HepG2 (cell line): Measurements from ENCODE around the gene MSMP. TPM values are rescaled to one million over a fixed set of nuclear protein-coding genes. Genes with fewer than 3 reads are reported as not detected.

Source experiments
- CBFB ChIP-seq: sonication (generic); formaldehyde crosslinking; IDR thresholded peaks from 2 replicates; pipeline ENCODE4 v1.4.0; 2020; ENCODE audit warnings: missing genetic modification reagents
- CSRNP2 ChIP-seq: sonication (generic); formaldehyde crosslinking; conservative IDR thresholded peaks from 2 replicates; pipeline ENCODE4 v1.8.0; 2022; ENCODE audit warnings: low read depth, missing genetic modification reagents
- DR1 ChIP-seq: sonication (generic); formaldehyde crosslinking; IDR thresholded peaks from 2 replicates; pipeline ENCODE4 v1.8.0; 2021; ENCODE audit warnings: mild to moderate bottlenecking, missing genetic modification reagents, inconsistent platforms
- DRAP1 ChIP-seq: IDR thresholded peaks from 2 replicates; pipeline ENCODE4 v1.6.1; 2016; ENCODE audit warnings: missing genetic modification reagents, missing compliant biosample characterization
- KDM6A ChIP-seq: IDR thresholded peaks from 2 replicates; pipeline ENCODE4 v1.6.1; 2016; ENCODE audit warnings: low read depth
- REL ChIP-seq: sonication (generic); formaldehyde crosslinking; conservative IDR thresholded peaks from 2 replicates; pipeline ENCODE4 v1.8.0; 2022; ENCODE audit warnings: mild to moderate bottlenecking, missing genetic modification reagents, moderate library complexity
- RFXANK ChIP-seq: IDR thresholded peaks from 2 replicates; pipeline ENCODE4 v1.6.1; 2016
- SIN3B ChIP-seq: fragments of 150-350 bp; IDR thresholded peaks from 2 replicates; pipeline ENCODE4 v1.6.1; 2014; ENCODE audit warnings: low read length
- SMC3 ChIP-seq: IDR thresholded peaks from 2 replicates; pipeline ENCODE4 v1.6.1; 2011; ENCODE audit warnings: low read length, improper control_type of control experiment
- STAG1 ChIP-seq: sonication (generic); formaldehyde crosslinking; IDR thresholded peaks from 2 replicates; pipeline ENCODE4 v1.4.0; 2020; ENCODE audit warnings: missing genetic modification reagents
- ZNF143 ChIP-seq: sonication (generic); formaldehyde crosslinking; IDR thresholded peaks from 2 replicates; pipeline ENCODE4 v1.4.0; 2020; ENCODE audit warnings: missing genetic modification reagents
- ZNF260 ChIP-seq: sonication (generic); formaldehyde crosslinking; IDR thresholded peaks from 2 replicates; pipeline ENCODE4 v1.4.0; 2020; ENCODE audit warnings: missing genetic modification reagents, low read depth, mild to moderate bottlenecking, borderline replicate concordance
- ZNF589 ChIP-seq: sonication (generic); formaldehyde crosslinking; conservative IDR thresholded peaks from 2 replicates; pipeline ENCODE4 v1.8.0; 2022; ENCODE audit warnings: mild to moderate bottlenecking, moderate library complexity, missing genetic modification reagents
- ZNF598 ChIP-seq: sonication (generic); formaldehyde crosslinking; IDR thresholded peaks from 2 replicates; pipeline ENCODE4 v1.5.1; 2020; ENCODE audit warnings: mild to moderate bottlenecking, missing genetic modification reagents, borderline replicate concordance
- ZSCAN12 ChIP-seq: sonication (generic); formaldehyde crosslinking; IDR thresholded peaks from 2 replicates; pipeline ENCODE4 v1.9.0; 2021; ENCODE audit warnings: mild to moderate bottlenecking, missing genetic modification reagents
- polyA plus RNA-seq, 8 experiments: library from polyadenylated mRNA; depleted of rRNA in 3 of 8; stranded (reverse) in 7 of 8; unstranded in 1 of 8; fragments of >200 nt; fragmentation: Illumina TruSeq in 4 of 8; extraction: Trizol in 4 of 8; gene quantifications; 2 replicates each; pipeline versions ENCODE4 v1.2.1 to v1.2.3, GENCODE V29; 2011 to 2016; ENCODE audit warnings: low read depth in 4 of 8, missing spikeins in 1 of 8, mixed read lengths in 1 of 8; ENCODE audit not compliant: insufficient read depth in 1 of 8
- total RNA-seq, 5 experiments: library from RNA; depleted of rRNA; stranded (reverse); fragments of >200 nt; fragmentation: Illumina TruSeq; extraction: Trizol; gene quantifications; 2 replicates each; pipeline ENCODE4 v1.2.3, GENCODE V29; 2016; ENCODE audit warnings: low read depth in 1 of 5
- TF ChIP-seq, protein P1 (sequence below): IDR thresholded peaks from 2 replicates; pipeline ENCODE4 v1.6.1; 2016; ENCODE audit warnings: missing compliant biosample characterization, missing genetic modification reagents, borderline replicate concordance
- TF ChIP-seq, protein P2 (sequence below): sonication (generic); formaldehyde crosslinking; IDR thresholded peaks from 2 replicates; pipeline ENCODE4 v1.8.0; 2022; ENCODE audit warnings: mild to moderate bottlenecking, missing genetic modification reagents; ENCODE audit not compliant: insufficient replicate concordance
- TF ChIP-seq, protein P3 (sequence below): sonication (generic); formaldehyde crosslinking; conservative IDR thresholded peaks from 2 replicates; pipeline ENCODE4 v1.5.0; 2020; ENCODE audit warnings: missing genetic modification reagents
- TF ChIP-seq, protein P4 (sequence below): sonication (generic); formaldehyde crosslinking; conservative IDR thresholded peaks from 2 replicates; pipeline ENCODE4 v1.8.0; 2022; ENCODE audit warnings: mild to moderate bottlenecking, moderate library complexity, missing genetic modification reagents

The MSMP gene
- total and polyA plus RNA-seq, 2 of the 13 experiments (the other 11 are each of a cell fraction or from before 2014, with no cell fraction given): 0.24 to 0.46 TPM

- TF ChIP-seq, protein P1, sequence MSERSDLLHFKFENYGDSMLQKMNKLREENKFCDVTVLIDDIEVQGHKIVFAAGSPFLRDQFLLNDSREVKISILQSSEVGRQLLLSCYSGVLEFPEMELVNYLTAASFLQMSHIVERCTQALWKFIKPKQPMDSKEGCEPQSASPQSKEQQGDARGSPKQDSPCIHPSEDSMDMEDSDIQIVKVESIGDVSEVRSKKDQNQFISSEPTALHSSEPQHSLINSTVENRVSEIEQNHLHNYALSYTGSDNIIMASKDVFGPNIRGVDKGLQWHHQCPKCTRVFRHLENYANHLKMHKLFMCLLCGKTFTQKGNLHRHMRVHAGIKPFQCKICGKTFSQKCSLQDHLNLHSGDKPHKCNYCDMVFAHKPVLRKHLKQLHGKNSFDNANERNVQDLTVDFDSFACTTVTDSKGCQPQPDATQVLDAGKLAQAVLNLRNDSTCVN (CRISPR knock-in tag): no peak; the same call in 1 of the 2 replicates
- no peak; the same call in 1 of the 2 replicates for TF ChIP-seq ZSCAN12 (CRISPR knock-in tag)
- no peak for TF ChIP-seq CSRNP2
- TF ChIP-seq, protein P2, sequence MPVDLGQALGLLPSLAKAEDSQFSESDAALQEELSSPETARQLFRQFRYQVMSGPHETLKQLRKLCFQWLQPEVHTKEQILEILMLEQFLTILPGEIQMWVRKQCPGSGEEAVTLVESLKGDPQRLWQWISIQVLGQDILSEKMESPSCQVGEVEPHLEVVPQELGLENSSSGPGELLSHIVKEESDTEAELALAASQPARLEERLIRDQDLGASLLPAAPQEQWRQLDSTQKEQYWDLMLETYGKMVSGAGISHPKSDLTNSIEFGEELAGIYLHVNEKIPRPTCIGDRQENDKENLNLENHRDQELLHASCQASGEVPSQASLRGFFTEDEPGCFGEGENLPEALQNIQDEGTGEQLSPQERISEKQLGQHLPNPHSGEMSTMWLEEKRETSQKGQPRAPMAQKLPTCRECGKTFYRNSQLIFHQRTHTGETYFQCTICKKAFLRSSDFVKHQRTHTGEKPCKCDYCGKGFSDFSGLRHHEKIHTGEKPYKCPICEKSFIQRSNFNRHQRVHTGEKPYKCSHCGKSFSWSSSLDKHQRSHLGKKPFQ (CRISPR knock-in tag): no peak
- TF ChIP-seq SMC3: no peak
- TF ChIP-seq, protein P3, sequence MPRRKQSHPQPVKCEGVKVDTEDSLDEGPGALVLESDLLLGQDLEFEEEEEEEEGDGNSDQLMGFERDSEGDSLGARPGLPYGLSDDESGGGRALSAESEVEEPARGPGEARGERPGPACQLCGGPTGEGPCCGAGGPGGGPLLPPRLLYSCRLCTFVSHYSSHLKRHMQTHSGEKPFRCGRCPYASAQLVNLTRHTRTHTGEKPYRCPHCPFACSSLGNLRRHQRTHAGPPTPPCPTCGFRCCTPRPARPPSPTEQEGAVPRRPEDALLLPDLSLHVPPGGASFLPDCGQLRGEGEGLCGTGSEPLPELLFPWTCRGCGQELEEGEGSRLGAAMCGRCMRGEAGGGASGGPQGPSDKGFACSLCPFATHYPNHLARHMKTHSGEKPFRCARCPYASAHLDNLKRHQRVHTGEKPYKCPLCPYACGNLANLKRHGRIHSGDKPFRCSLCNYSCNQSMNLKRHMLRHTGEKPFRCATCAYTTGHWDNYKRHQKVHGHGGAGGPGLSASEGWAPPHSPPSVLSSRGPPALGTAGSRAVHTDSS (CRISPR knock-in tag): no peak
- TF ChIP-seq KDM6A (CRISPR knock-in tag): no peak
- no peak for TF ChIP-seq SIN3B
- TF ChIP-seq STAG1 (CRISPR knock-in tag): no peak
- no peak for TF ChIP-seq REL (CRISPR knock-in tag)
- TF ChIP-seq RFXANK (CRISPR knock-in tag): no peak
- TF ChIP-seq CBFB (CRISPR knock-in tag): no peak; the same call in 1 of the 2 replicates
- no peak for TF ChIP-seq ZNF589 (CRISPR knock-in tag)
- TF ChIP-seq, protein P4, sequence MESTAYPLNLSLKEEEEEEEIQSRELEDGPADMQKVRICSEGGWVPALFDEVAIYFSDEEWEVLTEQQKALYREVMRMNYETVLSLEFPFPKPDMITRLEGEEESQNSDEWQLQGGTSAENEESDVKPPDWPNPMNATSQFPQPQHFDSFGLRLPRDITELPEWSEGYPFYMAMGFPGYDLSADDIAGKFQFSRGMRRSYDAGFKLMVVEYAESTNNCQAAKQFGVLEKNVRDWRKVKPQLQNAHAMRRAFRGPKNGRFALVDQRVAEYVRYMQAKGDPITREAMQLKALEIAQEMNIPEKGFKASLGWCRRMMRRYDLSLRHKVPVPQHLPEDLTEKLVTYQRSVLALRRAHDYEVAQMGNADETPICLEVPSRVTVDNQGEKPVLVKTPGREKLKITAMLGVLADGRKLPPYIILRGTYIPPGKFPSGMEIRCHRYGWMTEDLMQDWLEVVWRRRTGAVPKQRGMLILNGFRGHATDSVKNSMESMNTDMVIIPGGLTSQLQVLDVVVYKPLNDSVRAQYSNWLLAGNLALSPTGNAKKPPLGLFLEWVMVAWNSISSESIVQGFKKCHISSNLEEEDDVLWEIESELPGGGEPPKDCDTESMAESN (CRISPR knock-in tag): no peak
- TF ChIP-seq ZNF143 (CRISPR knock-in tag): peak; percentile 47; the same call in 1 of the 2 replicates
- TF ChIP-seq ZNF260: no peak
- TF ChIP-seq ZNF598 (CRISPR knock-in tag): no peak; the same call in 1 of the 2 replicates
- no peak; the same call in 1 of the 2 replicates for TF ChIP-seq DRAP1 (CRISPR knock-in tag)
- no peak; the same call in 1 of the 2 replicates for TF ChIP-seq DR1 (CRISPR knock-in tag)
These were observed 5.1 kb downstream of the MSMP start, which contains the start of the genes GBA2 and RGP1 (continued) for GRCh38 chr9:35748858-35749514.
